HG02885 (cell line): ENCODE data around the gene NTN4.
"Not testable (repeated sequence)": the region's sequence is repeated elsewhere in the genome, so short reads cannot be mapped to it uniquely, and the experiment has no call there.

Source experiments
- ATAC-seq: cut with Tn5 transposase; IDR thresholded peaks from one replicate; pipeline ENCODE4 v1.9.1; 2021; ENCODE audit warnings: mild to moderate bottlenecking; ENCODE audit not compliant: unreplicated experiment, poor library complexity

Gene NTN4

DNA sequence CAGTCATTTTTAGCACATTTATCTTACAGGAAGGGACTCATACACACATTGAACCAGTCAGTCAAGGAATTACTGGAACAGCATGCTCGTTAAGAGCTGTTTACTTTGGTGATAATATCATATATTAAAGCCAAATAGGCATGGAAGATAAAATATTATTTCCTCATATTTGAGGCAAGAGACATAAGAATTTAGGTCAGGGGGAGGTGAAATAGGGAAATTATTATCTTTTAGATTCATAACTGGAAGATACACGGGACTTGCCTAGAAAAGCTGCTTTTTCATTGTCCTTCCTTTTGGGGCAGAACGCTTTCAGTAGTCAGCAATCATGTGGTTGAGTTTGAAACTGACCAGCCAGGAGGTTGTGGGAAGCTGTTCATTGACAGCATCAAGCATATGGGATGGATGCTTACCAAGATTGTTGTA lies 72.5 kb downstream of the NTN4 start:
- ATAC-seq: no peak

GRCh38 chr12:95717316-95717928 lies 73.1 kb downstream of the NTN4 start:
- ATAC-seq: no peak

GRCh38 chr12:95715177-95715576 lies 75.4 kb downstream of the NTN4 start:
- no peak for ATAC-seq

GRCh38 chr12:95712269-95712668 lies 78.3 kb downstream of the NTN4 start:
- no peak for ATAC-seq

GRCh38 chr12:95710386-95710785 lies 80.2 kb downstream of the NTN4 start:
- no peak for ATAC-seq

GRCh38 chr12:95709152-95709551 lies 81.4 kb downstream of the NTN4 start:
- ATAC-seq: no peak

DNA sequence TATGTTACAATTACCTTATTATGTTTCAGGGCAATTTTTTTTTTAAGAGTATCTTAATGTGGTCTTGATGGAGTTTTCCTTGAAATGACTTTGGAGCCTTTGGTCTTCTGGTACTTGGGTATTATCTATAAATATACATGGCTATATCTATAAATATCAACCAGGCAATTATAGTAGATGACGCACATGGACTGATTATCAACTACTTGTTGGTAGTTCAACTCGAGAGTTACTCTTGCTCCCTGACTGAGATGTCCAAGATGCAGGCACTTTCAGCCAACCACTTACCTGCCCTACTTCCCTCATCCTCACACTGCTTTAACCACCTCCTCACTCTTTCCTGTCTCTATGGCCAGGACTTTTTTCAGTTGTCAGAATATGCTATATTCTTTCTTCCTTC lies 85.4 kb downstream of the NTN4 start:
- ATAC-seq: no peak

- ATAC-seq: no peak
Measured at GRCh38 chr12:95703986-95704385, 86.6 kb downstream of the NTN4 start.

- no peak for ATAC-seq
Measured at GRCh38 chr12:95701722-95702418, 88.7 kb downstream of the NTN4 start.

DNA sequence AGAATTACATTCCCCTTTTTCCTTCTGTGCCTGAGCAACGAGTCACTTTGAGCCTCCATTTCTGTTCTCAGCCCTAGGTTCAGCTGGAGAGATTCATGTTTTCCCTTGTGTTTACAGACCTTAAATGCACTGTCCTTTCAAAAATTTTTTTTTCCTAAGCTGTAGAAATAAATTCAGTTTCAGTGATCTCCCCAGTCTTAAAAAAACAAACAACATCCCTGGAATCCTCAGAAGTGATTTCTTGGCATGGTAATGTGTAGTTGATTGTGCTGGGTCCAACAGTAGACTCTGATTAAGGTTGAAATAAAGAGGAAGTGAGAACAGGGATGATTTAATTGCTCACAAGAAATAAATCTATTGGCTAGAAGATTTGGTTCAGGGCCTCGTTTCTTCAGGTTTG lies 89.3 kb downstream of the NTN4 start:
- no peak for ATAC-seq

GRCh38 chr12:95700316-95700785 lies 90.2 kb downstream of the NTN4 start:
- ATAC-seq: peak; percentile 97

GRCh38 chr12:95699579-95699978 lies 91.0 kb downstream of the NTN4 start:
- no peak for ATAC-seq

- no peak for ATAC-seq
Measured at GRCh38 chr12:95694136-95694535, 96.4 kb downstream of the NTN4 start.

DNA sequence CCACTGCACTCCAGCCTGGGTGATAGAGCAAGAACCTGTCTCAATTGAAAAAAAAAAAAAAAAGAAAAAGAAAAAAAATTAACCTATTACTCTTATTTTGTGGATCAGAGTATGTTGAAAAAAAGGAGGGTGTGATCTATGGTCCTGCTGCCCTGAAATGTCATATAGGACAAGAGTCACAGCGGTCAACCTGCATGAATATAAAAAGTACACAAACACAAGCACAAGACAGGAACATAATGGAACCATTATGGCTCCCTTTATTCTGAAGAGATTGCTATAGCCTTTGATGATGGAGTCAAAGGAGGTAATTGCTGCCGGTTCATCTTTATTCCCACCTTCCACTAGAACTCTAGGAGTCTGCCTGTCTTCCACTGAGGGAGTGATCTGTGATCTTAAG lies 96.9 kb downstream of the NTN4 start:
- ATAC-seq: no peak

DNA sequence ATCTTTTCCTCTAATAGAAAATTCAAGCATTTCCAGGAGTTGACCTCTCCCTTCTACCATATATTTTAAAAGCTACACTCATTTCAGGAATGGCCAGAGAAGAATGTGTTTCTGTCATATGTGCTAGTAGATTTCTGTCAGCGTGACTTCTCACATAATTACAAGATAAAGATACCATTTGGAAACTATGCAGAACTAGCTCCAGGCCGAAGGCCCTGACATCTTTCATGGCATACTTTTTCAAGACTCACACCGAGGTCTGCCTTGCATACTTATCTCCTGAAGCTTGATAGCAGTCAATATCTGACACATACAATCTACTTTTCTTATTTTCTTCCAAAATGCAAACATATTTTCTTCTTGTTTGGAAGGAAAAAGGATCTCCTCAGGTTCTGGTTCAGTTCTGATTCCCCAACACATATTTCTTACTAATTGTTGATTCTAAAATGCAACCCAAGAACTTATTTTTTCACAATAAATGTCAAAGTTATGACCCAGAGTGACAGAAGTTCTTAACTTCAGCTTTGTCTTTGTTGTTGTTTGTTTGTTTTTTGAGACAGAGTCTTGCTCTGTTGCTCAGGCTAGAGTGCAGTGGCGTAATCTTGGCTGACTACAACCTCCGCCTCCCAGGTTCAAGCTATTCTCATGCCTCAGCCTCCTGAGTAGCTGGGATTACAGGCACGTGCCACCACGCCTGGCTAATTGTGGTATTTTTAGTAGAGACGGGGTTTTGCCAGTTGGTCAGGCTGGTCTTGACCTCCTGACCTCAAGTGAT lies 99.5 kb downstream of the NTN4 start:
- no peak for ATAC-seq

GRCh38 chr12:95687937-95688336 lies 102.6 kb downstream of the NTN4 start:
- ATAC-seq: no peak

DNA sequence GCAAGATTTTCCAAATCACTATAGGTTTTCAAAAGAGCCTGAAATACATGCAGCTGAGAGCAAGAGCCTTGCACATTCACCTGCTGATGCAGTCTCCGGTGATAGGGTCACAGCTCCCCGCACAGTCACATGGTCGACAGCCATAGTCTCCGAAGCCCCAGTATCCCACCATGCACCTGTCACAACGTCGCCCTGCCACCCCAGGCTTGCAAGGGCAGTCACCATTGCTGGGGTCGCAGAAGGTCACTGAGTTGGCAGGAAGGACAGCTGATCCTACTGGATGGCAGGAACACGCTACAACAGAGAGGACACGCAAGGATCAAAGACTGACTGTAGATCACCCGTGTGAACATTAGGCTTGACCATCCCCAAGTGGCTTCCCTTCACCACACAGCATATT lies 107.1 kb downstream of the NTN4 start:
- ATAC-seq: no peak

DNA sequence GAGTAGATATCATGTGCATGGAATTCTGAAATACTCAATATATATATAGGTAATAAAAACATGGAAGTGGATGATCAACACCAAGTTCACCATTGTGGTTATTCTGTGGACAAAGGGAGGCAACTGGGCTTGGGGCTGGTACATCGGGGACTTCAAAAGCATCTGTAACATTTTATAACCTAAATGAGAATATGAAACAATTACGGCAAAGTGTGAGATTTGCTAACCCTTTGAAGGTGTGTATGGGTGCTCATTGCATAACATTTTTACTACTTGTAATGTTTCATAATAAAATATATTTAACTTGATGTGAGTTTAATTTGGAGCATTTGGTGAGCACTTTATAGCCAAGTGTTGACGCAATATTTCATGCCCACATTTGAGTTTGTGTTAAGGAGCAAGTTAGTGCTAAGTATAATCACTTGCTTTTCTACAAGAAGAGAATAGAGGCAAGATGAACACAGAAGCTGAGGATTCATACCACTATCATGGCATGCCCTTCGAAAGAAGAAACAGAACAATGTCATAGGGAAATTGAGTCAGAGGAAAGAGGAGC lies 109.3 kb downstream of the NTN4 start:
- ATAC-seq: no peak

- ATAC-seq: no peak
Measured at GRCh38 chr12:95678684-95679083, 111.9 kb downstream of the NTN4 start.

- ATAC-seq: not testable (repeated sequence)
Measured at GRCh38 chr12:95677782-95678181, 112.8 kb downstream of the NTN4 start.

- no peak for ATAC-seq
Measured at GRCh38 chr12:95674631-95675030, 115.9 kb downstream of the NTN4 start.
